ENCODE results near the gene VWA5B1.

VWA5B1 gene

DNA sequence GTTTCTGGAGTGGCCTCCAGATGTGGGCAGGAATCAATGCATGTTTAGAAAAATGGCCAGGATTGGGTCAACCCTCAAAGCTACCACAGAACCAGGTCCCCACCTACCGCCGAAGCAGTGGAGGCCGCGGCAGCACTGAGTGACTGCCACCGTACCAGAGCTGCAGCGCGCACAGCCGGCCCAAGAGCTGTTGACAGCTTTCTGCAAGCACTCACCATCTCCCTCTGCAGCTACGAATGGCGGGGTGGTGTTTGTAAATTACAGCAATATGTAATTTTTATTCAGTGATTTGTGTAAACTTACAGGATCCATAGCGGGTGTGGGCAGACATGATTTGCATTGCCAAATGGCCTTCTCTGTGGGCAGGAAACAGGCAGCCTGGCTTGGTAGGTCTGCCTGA is 98.9 kb downstream of the VWA5B1 start:
- no peak for DNase-seq (ENCODE audit: low spot score)

DNA sequence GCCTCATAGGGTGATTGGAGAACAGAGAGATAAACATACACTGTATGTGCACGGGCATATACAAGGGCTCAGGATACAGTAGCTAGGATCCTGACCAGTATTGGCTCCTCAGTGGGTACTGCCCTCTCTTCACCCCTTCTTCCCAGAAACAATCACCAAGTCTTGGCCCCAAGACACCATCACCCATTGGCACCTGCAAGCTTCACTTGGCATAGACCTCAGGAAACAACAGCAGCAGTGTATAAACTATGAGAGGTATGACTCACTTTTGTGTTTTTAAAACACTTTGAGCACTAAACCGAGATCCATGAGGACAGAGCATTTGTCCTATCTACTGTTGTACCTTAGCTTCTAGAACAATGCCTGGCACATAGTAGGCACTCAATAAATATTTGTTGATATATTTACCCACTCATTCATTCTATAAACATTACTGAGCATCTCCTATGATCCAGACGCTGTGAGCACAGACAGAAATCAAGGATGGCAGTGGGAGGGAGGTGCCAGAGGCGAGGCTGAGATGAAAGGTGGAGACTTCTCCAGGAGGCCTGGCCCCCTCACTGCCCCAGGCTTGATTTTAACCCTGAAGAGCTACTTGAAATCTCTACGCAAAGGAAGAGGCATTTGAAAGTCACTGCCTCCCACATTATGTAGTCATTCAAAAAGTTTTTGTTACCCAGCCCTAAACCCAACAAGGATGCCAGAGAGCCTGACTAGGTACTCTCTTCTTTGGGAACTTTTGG is 100.1 kb downstream of the VWA5B1 start:
- DNase-seq (ENCODE audit: low spot score), result no peak

DNA sequence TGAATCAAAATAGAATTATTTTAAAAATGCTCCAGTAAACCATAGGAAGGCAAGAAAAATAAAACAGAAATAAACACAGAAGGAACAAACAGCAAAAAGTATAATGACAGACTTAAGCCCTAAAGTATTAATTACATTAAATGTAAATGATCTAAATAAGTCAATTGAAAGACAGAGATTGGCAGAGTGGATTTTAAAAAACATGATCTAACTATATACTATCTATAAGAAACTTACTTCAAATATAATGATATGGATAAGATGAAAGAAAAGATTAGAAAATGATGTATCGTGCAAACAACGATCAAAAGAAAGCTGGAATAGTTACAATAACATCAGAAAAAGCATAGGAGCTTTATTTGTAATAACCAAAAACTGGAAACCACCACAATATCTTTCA is 104.6 kb downstream of the VWA5B1 start:
- DNase-seq (ENCODE audit: low spot score), result no peak

DNA sequence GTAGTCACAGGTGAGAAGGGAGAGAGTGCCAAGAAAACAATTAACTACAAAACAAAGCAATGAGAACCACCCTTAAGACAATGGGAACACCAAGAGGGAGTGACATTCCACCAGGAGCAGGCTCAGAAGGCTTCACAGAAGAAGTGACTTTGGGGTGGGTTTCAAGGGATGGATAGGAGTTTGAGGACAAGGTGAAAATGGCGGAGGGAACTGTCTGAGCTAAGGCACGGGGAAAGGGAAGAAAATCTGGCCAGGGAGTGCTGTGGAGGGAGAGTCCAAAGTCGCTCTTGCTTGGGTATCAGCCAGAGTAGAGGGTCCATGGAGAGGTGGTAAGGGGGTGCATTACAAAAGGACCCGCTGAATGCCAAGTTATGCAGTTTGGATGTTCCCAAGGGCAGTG is 108.1 kb downstream of the VWA5B1 start:
- no peak for DNase-seq (ENCODE audit: low spot score)

DNA sequence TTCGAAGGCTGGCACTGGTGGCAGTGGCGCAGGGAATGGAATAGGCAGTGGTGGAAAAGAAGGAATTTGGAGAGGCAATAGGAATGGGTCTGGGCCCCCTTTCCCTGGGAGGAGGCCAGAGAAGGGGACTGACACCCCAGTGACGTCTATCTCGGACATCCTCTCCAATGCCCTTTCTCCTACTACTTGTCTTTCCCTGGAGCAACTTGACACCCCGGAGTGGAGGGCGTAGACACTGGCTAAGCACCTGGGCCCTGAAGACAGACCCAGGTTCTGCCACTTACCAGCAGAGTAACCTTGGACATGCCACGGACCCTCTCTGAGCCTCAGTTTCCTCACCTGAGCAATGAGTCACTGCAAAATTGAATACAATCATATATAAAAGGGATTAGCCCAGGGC is 108.5 kb downstream of the VWA5B1 start:
- DNase-seq (ENCODE audit: low spot score), result no peak

DNA sequence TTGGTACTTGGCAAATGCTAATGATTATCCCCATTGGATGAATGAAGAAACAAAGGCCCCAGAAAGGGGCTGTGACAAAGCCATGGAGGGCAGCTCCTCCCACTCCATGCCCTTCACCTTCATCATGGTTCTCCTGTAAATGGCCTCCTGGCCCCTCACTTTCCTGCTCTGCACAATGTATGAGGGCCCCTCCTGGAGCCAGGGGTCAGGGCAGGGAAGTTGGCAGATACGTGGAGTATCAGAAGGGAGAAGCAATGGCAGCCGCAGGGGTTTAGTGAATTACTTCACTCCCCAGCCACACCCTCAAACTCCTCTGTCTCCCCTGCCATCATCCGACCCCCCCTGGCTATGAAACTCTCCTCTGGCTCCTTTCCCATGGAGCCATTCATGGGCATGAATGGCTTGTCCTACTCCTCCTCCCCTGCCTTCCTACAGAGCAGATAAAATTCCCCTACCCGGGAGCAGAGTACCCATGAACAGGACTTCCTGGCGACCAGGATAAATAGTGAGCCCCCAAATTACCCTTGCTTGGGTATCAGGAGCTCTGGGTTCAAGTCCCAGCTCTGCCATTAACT is 109.0 kb downstream of the VWA5B1 start:
- DNase-seq (ENCODE audit: low spot score), result no peak

DNA sequence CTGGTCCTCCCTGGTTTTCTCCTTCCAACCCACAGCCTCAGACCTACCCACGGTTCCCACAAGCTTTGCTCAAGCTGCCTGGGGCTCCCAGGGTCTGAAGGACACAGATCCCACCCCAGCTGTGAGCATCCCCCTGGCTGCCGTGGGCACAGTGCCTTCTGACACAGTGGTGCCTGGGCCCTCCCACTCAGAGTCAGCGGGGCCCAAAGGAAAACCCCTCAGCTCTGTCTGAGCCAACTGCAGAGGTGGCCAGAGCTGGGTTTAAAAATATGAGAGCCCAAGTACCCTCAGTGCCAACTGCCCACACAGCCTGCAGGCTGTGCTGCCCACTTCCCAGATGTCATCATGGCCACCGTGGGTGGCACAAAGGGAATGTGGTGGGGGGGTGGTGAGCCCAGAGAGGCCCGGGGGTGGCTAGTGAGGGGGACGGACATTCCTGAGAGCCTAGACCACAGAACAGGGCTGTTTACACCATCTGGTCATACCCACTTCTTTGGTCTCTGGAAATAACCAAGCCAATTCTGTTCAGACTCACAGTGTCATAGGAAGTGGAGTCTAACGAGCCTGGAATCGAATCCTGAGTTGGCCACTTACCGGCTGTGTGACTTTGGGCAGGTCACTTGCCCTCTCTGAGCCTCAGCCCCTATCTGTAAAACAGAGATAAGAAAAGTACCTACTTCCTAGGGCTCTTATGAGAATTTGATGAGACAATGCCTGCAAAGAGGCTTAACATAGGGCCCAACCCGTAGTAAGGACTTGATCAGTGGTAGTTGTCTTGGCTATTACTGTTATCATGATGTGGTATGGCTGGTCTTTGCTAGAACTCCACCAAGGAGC is 109.9 kb downstream of the VWA5B1 start:
- DNase-seq (ENCODE audit: low spot score), result no peak

DNA sequence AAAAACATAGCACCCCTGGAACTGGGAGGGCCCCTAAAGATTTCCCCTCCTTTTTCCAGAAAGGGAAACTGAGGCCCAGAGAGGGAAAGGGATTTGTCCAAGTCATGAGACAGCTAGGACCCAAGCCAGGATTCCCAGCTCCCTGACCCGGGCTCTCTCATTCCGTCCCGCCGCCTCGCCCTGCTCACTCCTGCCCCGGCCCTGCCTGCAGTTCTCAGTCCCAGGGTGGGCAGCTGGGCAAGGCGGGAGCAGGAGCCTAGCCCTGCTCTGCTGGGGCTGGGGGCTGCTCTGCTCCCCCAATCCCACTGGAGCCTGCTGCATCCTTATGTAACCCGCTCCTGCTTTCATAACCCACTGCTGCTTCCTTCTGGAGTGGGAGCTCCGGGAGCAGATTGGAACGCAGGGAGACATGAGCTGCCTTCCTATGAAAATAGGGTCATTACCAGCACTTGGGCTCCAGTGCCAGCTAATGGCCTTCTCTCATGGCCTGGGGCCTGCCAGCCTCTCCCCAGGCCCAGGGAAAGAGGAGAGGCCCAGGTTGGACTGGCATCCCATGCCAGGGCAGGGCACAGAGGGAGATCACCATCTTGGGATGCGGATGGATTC is 110.8 kb downstream of the VWA5B1 start:
- no peak for DNase-seq (ENCODE audit: low spot score)

DNA sequence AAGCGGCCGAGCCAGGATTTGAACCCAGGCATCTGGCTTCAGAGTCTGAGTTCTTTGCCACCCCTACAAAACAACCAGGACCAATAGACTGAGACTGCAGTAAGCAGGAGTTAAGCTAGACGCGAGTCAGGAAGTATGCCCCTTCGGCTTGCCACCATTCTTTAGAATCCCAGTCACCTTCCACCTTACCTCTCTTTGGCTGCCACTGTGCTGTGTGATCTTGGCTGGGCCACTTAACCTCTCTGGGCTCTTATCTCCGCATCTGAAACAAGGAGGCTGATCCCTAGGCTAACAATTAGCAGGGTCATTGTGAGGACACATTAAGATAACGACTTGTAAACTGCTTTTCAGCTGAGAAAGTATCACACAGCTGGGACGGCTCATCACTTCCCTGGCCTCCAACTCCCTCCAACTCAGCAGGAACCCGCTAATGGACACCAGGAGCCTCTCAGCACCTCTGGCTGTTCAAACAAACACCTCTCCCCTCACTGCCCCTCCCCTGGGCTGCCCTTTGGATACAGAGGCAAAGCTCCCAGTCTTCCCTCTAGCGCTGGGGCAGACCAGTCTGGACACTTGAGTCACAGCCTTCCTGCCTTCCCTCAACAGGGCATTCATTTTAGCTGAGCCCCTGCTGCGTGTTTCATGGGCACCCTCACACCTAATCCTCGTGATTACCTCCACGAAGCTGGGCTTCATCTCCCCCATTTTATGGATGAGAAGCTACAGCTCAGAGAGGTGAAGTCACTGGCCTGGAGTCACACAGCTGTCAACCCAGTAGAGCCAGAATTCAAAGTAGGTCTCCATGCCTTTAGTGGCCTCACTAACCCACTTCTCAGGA is 112.1 kb downstream of the VWA5B1 start:
- DNase-seq (ENCODE audit: low spot score), result no peak

DNA sequence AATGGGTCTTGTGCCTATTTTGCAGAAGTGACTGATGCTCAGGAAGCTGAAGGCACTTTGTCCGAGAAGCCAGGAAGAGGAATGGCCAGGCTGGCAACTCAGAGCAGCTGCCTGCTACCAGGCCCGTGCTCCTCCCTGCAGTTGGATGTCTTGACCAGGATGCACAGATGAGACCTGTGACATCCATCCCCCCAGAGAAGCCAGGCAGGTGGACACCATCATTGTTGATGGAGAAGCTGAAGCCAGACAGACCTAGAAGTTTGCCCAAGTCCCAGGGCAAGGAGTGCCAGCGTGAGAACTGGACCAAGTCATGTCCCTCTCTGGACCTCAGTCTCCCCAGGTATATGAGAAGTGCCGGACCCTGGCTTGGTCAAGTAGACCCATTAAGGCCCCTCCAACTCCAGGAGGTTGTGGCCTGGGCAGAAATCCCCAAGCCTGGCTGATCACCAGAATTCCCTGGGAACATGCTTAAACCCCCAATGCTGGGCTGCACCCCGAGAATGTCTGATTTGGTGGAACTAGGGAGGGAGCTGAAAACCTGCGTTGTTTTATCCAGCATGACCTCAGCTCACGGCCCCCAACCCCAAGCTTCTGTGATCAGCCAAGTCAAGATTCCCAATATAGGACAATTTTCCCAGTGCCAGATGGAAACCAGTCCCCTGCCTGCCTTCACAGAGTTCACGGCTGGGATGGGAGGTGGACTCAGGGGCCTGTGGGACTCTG is 112.9 kb downstream of the VWA5B1 start:
- no peak for DNase-seq (ENCODE audit: low spot score)

DNA sequence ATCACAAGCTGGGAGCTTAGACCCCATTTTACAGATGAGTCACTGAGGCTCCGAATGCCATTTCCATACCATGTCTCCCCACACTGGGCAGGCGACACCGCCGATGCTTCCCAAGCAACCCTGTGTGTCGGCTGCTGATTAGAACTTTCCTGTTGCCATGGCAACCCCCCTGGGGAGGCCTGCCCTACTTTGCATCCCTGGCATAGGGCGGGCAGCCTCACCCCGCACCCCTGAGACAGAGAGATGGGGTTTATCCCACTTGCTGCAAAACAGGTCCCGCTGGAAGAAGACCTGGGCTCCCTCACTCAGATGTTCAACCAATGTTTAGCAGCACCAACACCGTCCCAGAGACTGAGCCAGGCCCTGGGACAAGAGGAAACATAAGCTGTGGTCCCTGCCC is 113.8 kb downstream of the VWA5B1 start:
- DNase-seq (ENCODE audit: low spot score), result no peak

All from AG08395 (cell line).